Chondrocyte (in vitro differentiated cells): ENCODE measurements around the gene KLK13. TPM values are rescaled to one million over a fixed set of nuclear protein-coding genes. Genes with fewer than 3 reads are reported as not detected.

ENCODE experiments used
- DNase-seq: peaks from one replicate; pipeline ENCODE4 v3.0.0; 2021; ENCODE audit warnings: mixed read lengths, low spot score
- H3K27ac Mint-ChIP-seq: one replicate; pipeline ENCODE4 v1.8.0; 2021; ENCODE audit warnings: mild to moderate bottlenecking, moderate library complexity, mixed read lengths; ENCODE audit not compliant: unreplicated experiment
- H3K27me3 Mint-ChIP-seq: 2 replicates; pipeline ENCODE4 v1.8.0; 2021; ENCODE audit warnings: low read depth, mixed read lengths
- H3K36me3 Mint-ChIP-seq: 2 replicates; pipeline ENCODE4 v1.8.0; 2021; ENCODE audit warnings: low read depth, mixed read lengths
- H3K4me1 Mint-ChIP-seq: 2 replicates; pipeline ENCODE4 v1.8.0; 2021; ENCODE audit warnings: low read depth, mild to moderate bottlenecking, mixed read lengths
- H3K4me3 Mint-ChIP-seq: one replicate; pipeline ENCODE4 v1.8.0; 2021; ENCODE audit warnings: mild to moderate bottlenecking, moderate library complexity, mixed read lengths; ENCODE audit not compliant: unreplicated experiment
- H3K9me3 Mint-ChIP-seq: 2 replicates; pipeline ENCODE4 v1.8.0; 2021; ENCODE audit warnings: low read depth, mixed read lengths
- total RNA-seq: library from RNA; stranded (reverse); gene quantifications from 3 replicates; pipeline ENCODE4 v1.2.1, GENCODE V29; 2021
- TF ChIP-seq, protein P1 (sequence below): fragments of 200-600 bp; sonication (generic); IDR thresholded peaks from 2 replicates; pipeline ENCODE4 v1.5.0; 2021; ENCODE audit warnings: antibody characterized with exemption, mild to moderate bottlenecking, moderate library complexity

The KLK13 gene
- total RNA-seq, 1 donor from 2014 or later, result not detected

DNA sequence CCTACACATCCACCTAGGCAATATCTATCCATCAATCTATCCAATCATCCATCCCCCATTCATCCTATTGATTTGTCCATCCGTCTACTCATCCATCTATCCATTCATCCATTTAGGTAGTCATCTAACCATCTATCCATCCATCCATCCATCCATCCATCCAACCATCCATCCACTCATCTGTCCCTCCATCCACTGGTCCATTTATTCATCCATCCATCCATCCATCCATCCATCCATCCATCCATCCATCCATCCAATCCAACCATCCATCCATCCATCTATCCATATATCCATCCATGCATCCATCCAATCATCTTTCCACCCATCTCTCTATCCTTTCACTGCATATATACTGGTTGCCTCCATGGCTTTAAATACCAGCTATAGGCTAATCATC is 3.9 kb downstream of the KLK13 start:
- no peak overlapping the region for H3K27ac Mint-ChIP-seq
- peaks cover 15% of the 10 kb centered on the region for H3K27me3 Mint-ChIP-seq
- TF ChIP-seq, protein P1, sequence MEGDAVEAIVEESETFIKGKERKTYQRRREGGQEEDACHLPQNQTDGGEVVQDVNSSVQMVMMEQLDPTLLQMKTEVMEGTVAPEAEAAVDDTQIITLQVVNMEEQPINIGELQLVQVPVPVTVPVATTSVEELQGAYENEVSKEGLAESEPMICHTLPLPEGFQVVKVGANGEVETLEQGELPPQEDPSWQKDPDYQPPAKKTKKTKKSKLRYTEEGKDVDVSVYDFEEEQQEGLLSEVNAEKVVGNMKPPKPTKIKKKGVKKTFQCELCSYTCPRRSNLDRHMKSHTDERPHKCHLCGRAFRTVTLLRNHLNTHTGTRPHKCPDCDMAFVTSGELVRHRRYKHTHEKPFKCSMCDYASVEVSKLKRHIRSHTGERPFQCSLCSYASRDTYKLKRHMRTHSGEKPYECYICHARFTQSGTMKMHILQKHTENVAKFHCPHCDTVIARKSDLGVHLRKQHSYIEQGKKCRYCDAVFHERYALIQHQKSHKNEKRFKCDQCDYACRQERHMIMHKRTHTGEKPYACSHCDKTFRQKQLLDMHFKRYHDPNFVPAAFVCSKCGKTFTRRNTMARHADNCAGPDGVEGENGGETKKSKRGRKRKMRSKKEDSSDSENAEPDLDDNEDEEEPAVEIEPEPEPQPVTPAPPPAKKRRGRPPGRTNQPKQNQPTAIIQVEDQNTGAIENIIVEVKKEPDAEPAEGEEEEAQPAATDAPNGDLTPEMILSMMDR, result no peak
- H3K9me3 Mint-ChIP-seq, result peaks cover 7% of the 10 kb centered on the region
- no peaks in the 10 kb centered on the region for H3K36me3 Mint-ChIP-seq
- peaks cover 2% of the 10 kb centered on the region for H3K4me1 Mint-ChIP-seq
- H3K4me3 Mint-ChIP-seq, result no peak overlapping the region
- no peak for DNase-seq

DNA sequence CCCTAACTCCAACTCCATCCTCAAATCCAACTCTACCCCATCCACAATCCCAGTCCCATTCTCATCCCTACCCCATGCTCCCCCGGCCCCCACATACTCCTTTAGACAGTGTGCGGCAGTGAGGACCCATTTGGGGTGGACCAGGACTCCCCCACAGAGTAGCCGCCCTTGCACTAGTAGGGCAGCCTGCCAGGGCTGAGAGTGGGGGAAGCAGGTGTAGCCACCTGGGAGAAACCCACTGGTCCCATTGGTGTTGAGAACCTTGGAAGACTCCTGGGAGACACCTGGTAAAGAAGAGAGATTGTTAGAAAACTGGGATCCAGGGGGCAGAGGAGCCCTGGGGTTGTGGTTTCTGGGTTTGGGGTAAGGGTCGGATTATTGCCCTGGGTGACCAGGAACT is 4.6 kb downstream of the KLK13 start:
- Mint-ChIP-seq H3K27me3 (peaks cover 13% of the 10 kb centered on the region), H3K36me3 (no peaks in the 10 kb centered on the region), H3K9me3 (peaks cover 7% of the 10 kb centered on the region), H3K4me1 (peaks cover 2% of the 10 kb centered on the region), H3K4me3 (no peak overlapping the region), H3K27ac (no peak overlapping the region)
- no peak for DNase-seq
- TF ChIP-seq, protein P1, result no peak

- Mint-ChIP-seq H3K4me1 (no peaks in the 10 kb centered on the region), H3K27me3 (peaks cover 11% of the 10 kb centered on the region), H3K9me3 (peaks cover 7% of the 10 kb centered on the region), H3K36me3 (no peaks in the 10 kb centered on the region), H3K27ac (no peak overlapping the region), H3K4me3 (no peak overlapping the region)
- TF ChIP-seq, protein P1, result no peak
- no peak for DNase-seq
Observed at GRCh38 chr19:51059715-51060114, 5.2 kb downstream of the KLK13 start.

- no peak for DNase-seq
- Mint-ChIP-seq H3K4me3 (no peak overlapping the region), H3K27me3 (peaks cover 22% of the 10 kb centered on the region), H3K27ac (no peak overlapping the region), H3K9me3 (peaks cover 3% of the 10 kb centered on the region), H3K4me1 (no peaks in the 10 kb centered on the region), H3K36me3 (no peaks in the 10 kb centered on the region)
- TF ChIP-seq, protein P1, result no peak
Observed at GRCh38 chr19:51055866-51056265, 9.0 kb downstream of the KLK13 start.

GRCh38 chr19:51047031-51047335 is 17.9 kb downstream of the KLK13 start:
- no peak overlapping the region for H3K27ac Mint-ChIP-seq
- no peak overlapping the region for H3K4me3 Mint-ChIP-seq
- no peaks in the 10 kb centered on the region for H3K4me1 Mint-ChIP-seq
- H3K27me3 Mint-ChIP-seq, result peaks cover 4% of the 10 kb centered on the region
- no peaks in the 10 kb centered on the region for H3K36me3 Mint-ChIP-seq
- DNase-seq, result no peak
- TF ChIP-seq, protein P1, result no peak
- peaks cover 4% of the 10 kb centered on the region for H3K9me3 Mint-ChIP-seq
